Uterus (tissue), 2 donors: Measurements from ENCODE around the gene PEX11B.

Experiments used
- CTCF ChIP-seq, 4 experiments: fragments of 200-600 bp in 2 of 4; fragments of 450-650 bp in 2 of 4; sonication (generic) in 2 of 4; IDR thresholded peaks; one replicate each; pipeline ENCODE4 v1.5.1; 2016 to 2019; ENCODE audit warnings: antibody characterized with exemption in 4 of 4, mild to moderate bottlenecking in 2 of 4, moderate library complexity in 1 of 4
- POLR2A ChIP-seq, 2 donors: fragments of 450-650 bp; IDR thresholded peaks; one replicate each; pipeline ENCODE4 v1.6.1; 2016; ENCODE audit warnings: antibody characterized with exemption in 2 of 2, mild to moderate bottlenecking in 1 of 2, moderate library complexity in 1 of 2

- TF ChIP-seq CTCF (IDR thresholded peaks at IDR 0.05): no peak
- no peak for TF ChIP-seq POLR2A (IDR thresholded peaks at IDR 0.05)
Observed at GRCh38 chr1:145912128-145912641, 6.3 kb downstream of the PEX11B start.
